SK-N-SH treated with all-trans-retinoic acid at 6 μM for 48 hours (cell line): ENCODE data around the gene CYB561.

Experiments
- ARNTL ChIP-seq: fragments of 450-650 bp; formaldehyde crosslinking; IDR thresholded peaks from 2 replicates; pipeline ENCODE4 v1.5.0; 2020; ENCODE audit warnings: low read depth, mild to moderate bottlenecking, moderate library complexity, borderline replicate concordance
- PPARA ChIP-seq: fragments of 250-450 bp; sonication (Bioruptor Pico); IDR thresholded peaks from 2 replicates; pipeline ENCODE4 v1.5.0; 2020; ENCODE audit warnings: mild to moderate bottlenecking, borderline replicate concordance
- RARB ChIP-seq: fragments of 250-450 bp; sonication (Bioruptor Pico); IDR thresholded peaks from 2 replicates; pipeline ENCODE4 v1.8.0; 2021; ENCODE audit warnings: mild to moderate bottlenecking, moderate library complexity
- SNAI2 ChIP-seq: fragments of 250-450 bp; sonication (Bioruptor Pico); IDR thresholded peaks from 2 replicates; pipeline ENCODE4 v1.5.0; 2020; ENCODE audit warnings: mild to moderate bottlenecking, moderate library complexity
- TCF4 ChIP-seq: fragments of 250-450 bp; sonication (Bioruptor Pico); IDR thresholded peaks from 2 replicates; pipeline ENCODE4 v1.8.0; 2021; ENCODE audit warnings: mild to moderate bottlenecking, moderate library complexity, borderline replicate concordance
- ZC3H10 ChIP-seq: fragments of 250-450 bp; sonication (Bioruptor Pico); IDR thresholded peaks from 2 replicates; pipeline ENCODE4 v1.5.1; 2021; ENCODE audit warnings: mild to moderate bottlenecking, moderate library complexity
- ZNF565 ChIP-seq: fragments of 450-650 bp; formaldehyde crosslinking; conservative IDR thresholded peaks from 2 replicates; pipeline ENCODE4 v1.5.0; 2020; ENCODE audit warnings: low read depth, mild to moderate bottlenecking, moderate library complexity
- ZNF70 ChIP-seq: fragments of 450-650 bp; formaldehyde crosslinking; IDR thresholded peaks from 2 replicates; pipeline ENCODE4 v1.5.0; 2020; ENCODE audit warnings: mild to moderate bottlenecking, moderate library complexity
- TF ChIP-seq, protein P1 (sequence below): fragments of 250-450 bp; sonication (Bioruptor Pico); IDR thresholded peaks from 2 replicates; pipeline ENCODE4 v1.5.1; 2020; ENCODE audit warnings: low read depth, mild to moderate bottlenecking, moderate library complexity
- TF ChIP-seq, protein P2 (sequence below): fragments of 250-450 bp; sonication (Bioruptor Pico); IDR thresholded peaks from 2 replicates; pipeline ENCODE4 v1.8.0; 2021; ENCODE audit warnings: low read depth, mild to moderate bottlenecking, moderate library complexity, borderline replicate concordance
- TF ChIP-seq, protein P3 (sequence below): fragments of 250-450 bp; sonication (Bioruptor Pico); IDR thresholded peaks from 2 replicates; pipeline ENCODE4 v1.5.0; 2020; ENCODE audit warnings: mild to moderate bottlenecking, moderate library complexity
- TF ChIP-seq, protein P4 (sequence below): fragments of 250-450 bp; sonication (Bioruptor Pico); IDR thresholded peaks from 2 replicates; pipeline ENCODE4 v1.8.0; 2020; ENCODE audit warnings: mild to moderate bottlenecking, moderate library complexity, borderline replicate concordance

DNA sequence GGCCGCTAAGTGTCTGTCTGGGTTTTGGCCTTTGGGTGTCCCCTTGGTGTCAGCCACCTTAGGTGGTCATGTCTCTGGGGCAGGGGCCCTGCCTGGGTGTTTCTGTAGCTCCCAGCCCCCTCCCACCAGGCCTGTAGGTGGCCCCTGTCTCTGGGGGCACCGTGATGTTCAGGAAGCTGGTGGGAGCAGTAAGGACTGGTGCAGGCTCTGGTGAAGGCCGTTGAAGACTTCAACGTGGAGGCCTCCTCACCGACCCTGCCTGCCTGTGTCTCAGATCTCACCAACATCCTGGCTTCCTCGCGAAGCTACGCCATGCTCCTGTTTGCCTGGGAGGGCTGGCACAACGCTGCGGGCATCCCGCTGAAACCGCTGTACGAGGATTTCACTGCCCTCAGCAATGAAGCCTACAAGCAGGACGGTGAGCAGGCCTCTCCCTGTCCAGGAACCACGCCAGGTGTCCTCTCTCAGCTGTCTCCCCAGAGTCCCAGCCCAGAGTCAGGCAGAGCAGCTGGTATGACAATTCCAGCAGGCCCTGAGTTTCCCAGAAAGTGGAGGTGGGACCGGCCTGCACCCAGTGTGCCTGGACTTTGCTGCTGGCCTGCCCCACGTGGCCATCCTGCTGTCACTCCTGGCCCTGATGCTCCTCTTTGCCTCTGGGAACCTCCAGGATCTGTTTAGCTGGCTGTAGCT lies 33.5 kb upstream of the CYB561 start:
- TF ChIP-seq, protein P1, sequence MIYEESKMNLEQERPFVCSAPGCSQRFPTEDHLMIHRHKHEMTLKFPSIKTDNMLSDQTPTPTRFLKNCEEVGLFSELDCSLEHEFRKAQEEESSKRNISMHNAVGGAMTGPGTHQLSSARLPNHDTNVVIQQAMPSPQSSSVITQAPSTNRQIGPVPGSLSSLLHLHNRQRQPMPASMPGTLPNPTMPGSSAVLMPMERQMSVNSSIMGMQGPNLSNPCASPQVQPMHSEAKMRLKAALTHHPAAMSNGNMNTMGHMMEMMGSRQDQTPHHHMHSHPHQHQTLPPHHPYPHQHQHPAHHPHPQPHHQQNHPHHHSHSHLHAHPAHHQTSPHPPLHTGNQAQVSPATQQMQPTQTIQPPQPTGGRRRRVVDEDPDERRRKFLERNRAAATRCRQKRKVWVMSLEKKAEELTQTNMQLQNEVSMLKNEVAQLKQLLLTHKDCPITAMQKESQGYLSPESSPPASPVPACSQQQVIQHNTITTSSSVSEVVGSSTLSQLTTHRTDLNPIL (CRISPR knock-in tag): no peak
- TF ChIP-seq TCF4 (CRISPR knock-in tag): no peak
- no peak for TF ChIP-seq ZC3H10 (CRISPR knock-in tag)
- TF ChIP-seq, protein P2, sequence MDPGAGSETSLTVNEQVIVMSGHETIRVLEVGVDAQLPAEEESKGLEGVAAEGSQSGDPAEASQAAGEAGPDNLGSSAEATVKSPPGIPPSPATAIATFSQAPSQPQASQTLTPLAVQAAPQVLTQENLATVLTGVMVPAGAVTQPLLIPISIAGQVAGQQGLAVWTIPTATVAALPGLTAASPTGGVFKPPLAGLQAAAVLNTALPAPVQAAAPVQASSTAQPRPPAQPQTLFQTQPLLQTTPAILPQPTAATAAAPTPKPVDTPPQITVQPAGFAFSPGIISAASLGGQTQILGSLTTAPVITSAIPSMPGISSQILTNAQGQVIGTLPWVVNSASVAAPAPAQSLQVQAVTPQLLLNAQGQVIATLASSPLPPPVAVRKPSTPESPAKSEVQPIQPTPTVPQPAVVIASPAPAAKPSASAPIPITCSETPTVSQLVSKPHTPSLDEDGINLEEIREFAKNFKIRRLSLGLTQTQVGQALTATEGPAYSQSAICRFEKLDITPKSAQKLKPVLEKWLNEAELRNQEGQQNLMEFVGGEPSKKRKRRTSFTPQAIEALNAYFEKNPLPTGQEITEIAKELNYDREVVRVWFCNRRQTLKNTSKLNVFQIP (CRISPR knock-in tag): no peak
- no peak for TF ChIP-seq PPARA (CRISPR knock-in tag)
- no peak for TF ChIP-seq ARNTL (CRISPR knock-in tag)
- no peak for TF ChIP-seq RARB (CRISPR knock-in tag)
- no peak for TF ChIP-seq ZNF70 (CRISPR knock-in tag)
- no peak for TF ChIP-seq SNAI2 (CRISPR knock-in tag)
- TF ChIP-seq, protein P3, sequence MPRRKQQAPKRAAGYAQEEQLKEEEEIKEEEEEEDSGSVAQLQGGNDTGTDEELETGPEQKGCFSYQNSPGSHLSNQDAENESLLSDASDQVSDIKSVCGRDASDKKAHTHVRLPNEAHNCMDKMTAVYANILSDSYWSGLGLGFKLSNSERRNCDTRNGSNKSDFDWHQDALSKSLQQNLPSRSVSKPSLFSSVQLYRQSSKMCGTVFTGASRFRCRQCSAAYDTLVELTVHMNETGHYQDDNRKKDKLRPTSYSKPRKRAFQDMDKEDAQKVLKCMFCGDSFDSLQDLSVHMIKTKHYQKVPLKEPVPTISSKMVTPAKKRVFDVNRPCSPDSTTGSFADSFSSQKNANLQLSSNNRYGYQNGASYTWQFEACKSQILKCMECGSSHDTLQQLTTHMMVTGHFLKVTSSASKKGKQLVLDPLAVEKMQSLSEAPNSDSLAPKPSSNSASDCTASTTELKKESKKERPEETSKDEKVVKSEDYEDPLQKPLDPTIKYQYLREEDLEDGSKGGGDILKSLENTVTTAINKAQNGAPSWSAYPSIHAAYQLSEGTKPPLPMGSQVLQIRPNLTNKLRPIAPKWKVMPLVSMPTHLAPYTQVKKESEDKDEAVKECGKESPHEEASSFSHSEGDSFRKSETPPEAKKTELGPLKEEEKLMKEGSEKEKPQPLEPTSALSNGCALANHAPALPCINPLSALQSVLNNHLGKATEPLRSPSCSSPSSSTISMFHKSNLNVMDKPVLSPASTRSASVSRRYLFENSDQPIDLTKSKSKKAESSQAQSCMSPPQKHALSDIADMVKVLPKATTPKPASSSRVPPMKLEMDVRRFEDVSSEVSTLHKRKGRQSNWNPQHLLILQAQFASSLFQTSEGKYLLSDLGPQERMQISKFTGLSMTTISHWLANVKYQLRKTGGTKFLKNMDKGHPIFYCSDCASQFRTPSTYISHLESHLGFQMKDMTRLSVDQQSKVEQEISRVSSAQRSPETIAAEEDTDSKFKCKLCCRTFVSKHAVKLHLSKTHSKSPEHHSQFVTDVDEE: no peak
- no peak for TF ChIP-seq ZNF565 (CRISPR knock-in tag)
- TF ChIP-seq, protein P4, sequence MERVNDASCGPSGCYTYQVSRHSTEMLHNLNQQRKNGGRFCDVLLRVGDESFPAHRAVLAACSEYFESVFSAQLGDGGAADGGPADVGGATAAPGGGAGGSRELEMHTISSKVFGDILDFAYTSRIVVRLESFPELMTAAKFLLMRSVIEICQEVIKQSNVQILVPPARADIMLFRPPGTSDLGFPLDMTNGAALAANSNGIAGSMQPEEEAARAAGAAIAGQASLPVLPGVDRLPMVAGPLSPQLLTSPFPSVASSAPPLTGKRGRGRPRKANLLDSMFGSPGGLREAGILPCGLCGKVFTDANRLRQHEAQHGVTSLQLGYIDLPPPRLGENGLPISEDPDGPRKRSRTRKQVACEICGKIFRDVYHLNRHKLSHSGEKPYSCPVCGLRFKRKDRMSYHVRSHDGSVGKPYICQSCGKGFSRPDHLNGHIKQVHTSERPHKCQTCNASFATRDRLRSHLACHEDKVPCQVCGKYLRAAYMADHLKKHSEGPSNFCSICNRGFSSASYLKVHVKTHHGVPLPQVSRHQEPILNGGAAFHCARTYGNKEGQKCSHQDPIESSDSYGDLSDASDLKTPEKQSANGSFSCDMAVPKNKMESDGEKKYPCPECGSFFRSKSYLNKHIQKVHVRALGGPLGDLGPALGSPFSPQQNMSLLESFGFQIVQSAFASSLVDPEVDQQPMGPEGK (CRISPR knock-in tag): no peak
